Fibroblast of the aortic adventitia (primary cell): ENCODE data around the gene KCNJ6. TPM values are rescaled to one million over a fixed set of nuclear protein-coding genes. Genes with fewer than 3 reads are reported as not detected.
A peak's percentile ranks its signal among the peaks of the same experiment; 100 is the strongest.

Experiments
- DNase-seq: peaks from one replicate; pipeline ENCODE4 v3.0.0-alpha.2; 2010; ENCODE audit warnings: low read depth
- H3K4me3 ChIP-seq: 2 replicates; pipeline ENCODE4 v1.5.1; 2011; ENCODE audit warnings: low read depth, mild to moderate bottlenecking, control low read depth, low read length, moderate library complexity
- total RNA-seq: library from RNA; depleted of rRNA; stranded (reverse); fragments of >200 nt; gene quantifications from 2 replicates; pipeline ENCODE4 v1.2.3, GENCODE V29; 2012; ENCODE audit warnings: low replicate concordance
- TF ChIP-seq, protein P1 (sequence below): IDR thresholded peaks from 2 replicates; pipeline ENCODE4 v1.5.1; 2011; ENCODE audit warnings: mild to moderate bottlenecking, low read length, control low read depth, inconsistent platforms; ENCODE audit not compliant: insufficient read depth

The KCNJ6 gene
- total RNA-seq, 1 donor, result under 0.01 TPM

DNA sequence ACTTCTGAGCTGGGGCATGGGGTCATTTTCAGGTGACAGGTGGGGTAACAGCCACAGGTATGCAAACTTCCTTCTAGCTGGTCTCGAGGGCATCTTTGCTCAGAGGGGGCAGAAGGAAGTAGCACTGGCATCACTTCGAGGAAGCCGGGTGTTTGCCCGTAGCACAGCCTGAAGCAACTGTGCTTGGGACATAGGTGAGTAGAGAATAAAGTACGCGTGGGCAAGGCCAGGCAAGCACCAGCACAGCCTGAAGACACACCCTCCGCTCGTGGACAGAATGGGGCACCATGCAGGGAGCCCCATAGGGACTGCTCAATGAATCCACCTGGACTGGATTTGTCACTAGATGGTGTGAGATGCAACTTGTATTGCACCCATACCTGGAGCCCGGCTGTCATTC, 167.1 kb downstream of the KCNJ6 start:
- no peak overlapping the region for H3K4me3 ChIP-seq
- TF ChIP-seq, protein P1, sequence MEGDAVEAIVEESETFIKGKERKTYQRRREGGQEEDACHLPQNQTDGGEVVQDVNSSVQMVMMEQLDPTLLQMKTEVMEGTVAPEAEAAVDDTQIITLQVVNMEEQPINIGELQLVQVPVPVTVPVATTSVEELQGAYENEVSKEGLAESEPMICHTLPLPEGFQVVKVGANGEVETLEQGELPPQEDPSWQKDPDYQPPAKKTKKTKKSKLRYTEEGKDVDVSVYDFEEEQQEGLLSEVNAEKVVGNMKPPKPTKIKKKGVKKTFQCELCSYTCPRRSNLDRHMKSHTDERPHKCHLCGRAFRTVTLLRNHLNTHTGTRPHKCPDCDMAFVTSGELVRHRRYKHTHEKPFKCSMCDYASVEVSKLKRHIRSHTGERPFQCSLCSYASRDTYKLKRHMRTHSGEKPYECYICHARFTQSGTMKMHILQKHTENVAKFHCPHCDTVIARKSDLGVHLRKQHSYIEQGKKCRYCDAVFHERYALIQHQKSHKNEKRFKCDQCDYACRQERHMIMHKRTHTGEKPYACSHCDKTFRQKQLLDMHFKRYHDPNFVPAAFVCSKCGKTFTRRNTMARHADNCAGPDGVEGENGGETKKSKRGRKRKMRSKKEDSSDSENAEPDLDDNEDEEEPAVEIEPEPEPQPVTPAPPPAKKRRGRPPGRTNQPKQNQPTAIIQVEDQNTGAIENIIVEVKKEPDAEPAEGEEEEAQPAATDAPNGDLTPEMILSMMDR, result no peak
- no peak for DNase-seq

GRCh38 chr21:37748351-37748750, 167.9 kb downstream of the KCNJ6 start:
- DNase-seq, result no peak
- no peak overlapping the region for H3K4me3 ChIP-seq
- TF ChIP-seq, protein P1, result no peak

- TF ChIP-seq, protein P1, result peak; percentile 1
- DNase-seq, result no peak
- H3K4me3 ChIP-seq, result no peak overlapping the region
Observed at GRCh38 chr21:37746849-37747248, 169.4 kb downstream of the KCNJ6 start.

- DNase-seq, result no peak
- TF ChIP-seq, protein P1, result no peak
- H3K4me3 ChIP-seq, result no peak overlapping the region
Observed at GRCh38 chr21:37744551-37744950, 171.7 kb downstream of the KCNJ6 start.

DNA sequence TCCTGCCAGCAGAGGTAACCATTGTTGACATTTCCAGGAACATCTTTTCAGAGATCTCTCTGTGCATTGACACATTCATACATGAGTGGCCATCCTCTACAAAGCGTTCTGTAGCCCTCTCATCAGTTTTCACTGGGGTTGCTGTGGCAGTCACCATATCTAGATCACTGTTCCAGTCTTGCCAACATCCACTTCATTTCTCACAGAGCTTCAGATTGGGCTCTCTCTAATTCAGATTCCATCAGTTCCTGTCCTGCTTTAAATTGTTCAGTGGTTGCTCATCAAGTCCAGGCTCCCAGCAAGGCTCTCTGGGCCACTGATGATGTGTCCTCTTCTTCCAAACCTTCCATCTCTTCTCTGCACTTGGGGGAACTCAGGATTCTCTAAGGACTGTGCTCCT, 173.7 kb downstream of the KCNJ6 start:
- DNase-seq, result peak; percentile 5
- TF ChIP-seq, protein P1, result no peak
- no peak overlapping the region for H3K4me3 ChIP-seq

GRCh38 chr21:37742115-37742514, 174.1 kb downstream of the KCNJ6 start:
- DNase-seq, result no peak
- TF ChIP-seq, protein P1, result no peak
- no peak overlapping the region for H3K4me3 ChIP-seq

- TF ChIP-seq, protein P1, result no peak
Observed at GRCh38 chr21:37737996-37738395, 178.3 kb downstream of the KCNJ6 start.

More at GRCh38 chr21:37737996-37738395, 178.3 kb downstream of the KCNJ6 start:
- no peak for DNase-seq
- no peak overlapping the region for H3K4me3 ChIP-seq
